ENCODE measurements around the gene PKP3. TPM values are rescaled to one million over a fixed set of nuclear protein-coding genes. Genes with fewer than 3 reads are reported as not detected.
A peak's percentile ranks its signal among the peaks of the same experiment; 100 is the strongest.
"Not testable (repeated sequence)": the region's sequence is repeated elsewhere in the genome, so short reads cannot be mapped to it uniquely, and the experiment has no call there.

Gene PKP3
- polyA plus RNA-seq, 2 of the 4 experiments (the other 2 are of a cell fraction), result 12.1 to 25.9 TPM

- DNase-seq (ENCODE audit: low read depth in 1 of 2, low spot score in 1 of 2) (no peak), FAIRE-seq (no peak), ATAC-seq (no peak)
- ChIA-PET CTCF (interaction anchor here (9.0 kb wide), 1 partner anchor 42 kb away, joined by 112 read pairs; the partner anchor contains the start of gene PTDSS2), POLR2A (no interaction called here)
- H3K27ac ChIP-seq, result peak overlapping the region in 1 of 2 experiments; percentile 66; a peak in 3 of 6 replicates
- no peaks in the 10 kb centered on the region for H3K9me3 ChIP-seq
- peaks cover 40% of the 10 kb centered on the region for H3K4me1 ChIP-seq
- H3K4me2 ChIP-seq, result no peak overlapping the region
- 100% methylated on average over 2 of the region's 7 CpGs for WGBS (ENCODE audit: missing lambda C conversion rate)
- TF ChIP-seq EHMT2 (IDR thresholded peaks at IDR 0.05; ENCODE audit: low read depth) (no peak), MYC (IDR thresholded peaks at IDR 0.05; ENCODE audit: borderline replicate concordance, low read length) (no peak), MAFK (IDR thresholded peaks at IDR 0.05; ENCODE audit: partially characterized antibody) (no peak), ATOH8 (CRISPR knock-in tag; IDR thresholded peaks at IDR 0.05; ENCODE audit: low read depth) (no peak), HEYL (CRISPR knock-in tag; IDR thresholded peaks at IDR 0.05) (no peak), HOXB5 (CRISPR knock-in tag; IDR thresholded peaks at IDR 0.05) (no peak)
- H3K4me3 ChIP-seq, result no peak overlapping the region
Measured at GRCh38 chr11:409008-409599, 15.1 kb downstream of the PKP3 start.

- H3K4me1 ChIP-seq, result peaks cover 40% of the 10 kb centered on the region
- CTCF ChIA-PET, result interaction anchor here (1.1 to 9.0 kb wide), 2 partner anchors 26 to 41 kb away, joined by 3 to 112 read pairs; partner anchors contain the start of gene PTDSS2
- FAIRE-seq (no peak), DNase-seq (ENCODE audit: low read depth in 1 of 2, low spot score in 1 of 2) (no peak), ATAC-seq (peak in 1 of 2 experiments; percentile 1; a peak in 1 of 6 replicates)
- TF ChIP-seq EP300 (IDR thresholded peaks at IDR 0.05) (no peak), ZFP36 (IDR thresholded peaks at IDR 0.05; ENCODE audit: borderline replicate concordance, partially characterized antibody) (no peak), REST (IDR thresholded peaks at IDR 0.05) (no peak), NPAS2 (CRISPR knock-in tag; IDR thresholded peaks at IDR 0.05; ENCODE audit: borderline replicate concordance) (no peak), RCOR1 (IDR thresholded peaks at IDR 0.05; ENCODE audit: low read depth, low read length) (no peak), KDM1A (IDR thresholded peaks at IDR 0.05; ENCODE audit: low read depth) (no peak), JUNB (IDR thresholded peaks at IDR 0.05) (no peak), ELK1 (IDR thresholded peaks at IDR 0.05; ENCODE audit: low read depth, low read length) (no peak), PHF8 (IDR thresholded peaks at IDR 0.05; ENCODE audit: borderline replicate concordance, low read depth) (no peak)
- no peak overlapping the region for H3K4me3 ChIP-seq
- POLR2A ChIA-PET, result interaction anchor here (0.6 kb wide), 1 partner anchor 38 kb away, joined by 3 read pairs; no protein-coding TSS in a partner anchor
- H3K27ac ChIP-seq, result peak overlapping the region in 1 of 2 experiments; percentile 66; a peak in 3 of 6 replicates
- peak overlapping the region; percentile 22; the same call in 2 of the 3 replicates for H3K4me2 ChIP-seq
- 43% methylated on average over 16 of the region's 18 CpGs for WGBS (ENCODE audit: missing lambda C conversion rate)
- no peaks in the 10 kb centered on the region for H3K9me3 ChIP-seq
Measured at GRCh38 chr11:409600-410483, 15.8 kb downstream of the PKP3 start.

GRCh38 chr11:410711-411110, 16.7 kb downstream of the PKP3 start:
- H3K27ac ChIP-seq; H3K4me3 ChIP-seq; ATAC-seq; DNase-seq (ENCODE audit: low read depth in 1 of 2, low spot score in 1 of 2); H3K9me3 ChIP-seq; FAIRE-seq; H3K4me2 ChIP-seq: not testable (repeated sequence)
- WGBS (ENCODE audit: missing lambda C conversion rate), result no CpG with 5 or more reads among the region's 13 CpGs
- H3K4me1 ChIP-seq, result peaks cover 36% of the 10 kb centered on the region
- POLR2A ChIA-PET, result interaction anchor here (0.7 kb wide), 1 partner anchor 37 kb away, joined by 10 read pairs; no protein-coding TSS in a partner anchor
- CTCF ChIA-PET, result interaction anchor here (1.1 to 9.0 kb wide), 2 partner anchors 26 to 40 kb away, joined by 3 to 112 read pairs; partner anchors contain the start of gene PTDSS2

- H3K27ac ChIP-seq; DNase-seq (ENCODE audit: low read depth in 1 of 2, low spot score in 1 of 2); ATAC-seq; H3K4me2 ChIP-seq; FAIRE-seq; H3K9me3 ChIP-seq; H3K4me3 ChIP-seq: not testable (repeated sequence)
- ChIA-PET CTCF (interaction anchor here (0.9 to 9.0 kb wide), 3 partner anchors 15 to 107 kb away, joined by 3 to 112 read pairs (median 3); partner anchors contain the start of gene PTDSS2), POLR2A (interaction anchor here (0.5 to 0.7 kb wide), 2 partner anchors 36 to 181 kb away, joined by 3 to 10 read pairs; no protein-coding TSS in a partner anchor)
- WGBS (ENCODE audit: missing lambda C conversion rate), result no CpG with 5 or more reads among the region's 11 CpGs
- peaks cover 28% of the 10 kb centered on the region for H3K4me1 ChIP-seq
Measured at GRCh38 chr11:411520-411919, 17.5 kb downstream of the PKP3 start.
